NCI-H2227 treated with DMSO at 0.1 percent for 48 hours (cell line): ENCODE data around the gene ELP4.
"Not testable (repeated sequence)": the region's sequence is repeated elsewhere in the genome, so short reads cannot be mapped to it uniquely, and the experiment has no call there.

Experiments
- DNase-seq: peaks from one replicate; lab custom pipeline; 2025; lab: John Stamatoyannopoulos, UW

The ELP4 gene, protein sequence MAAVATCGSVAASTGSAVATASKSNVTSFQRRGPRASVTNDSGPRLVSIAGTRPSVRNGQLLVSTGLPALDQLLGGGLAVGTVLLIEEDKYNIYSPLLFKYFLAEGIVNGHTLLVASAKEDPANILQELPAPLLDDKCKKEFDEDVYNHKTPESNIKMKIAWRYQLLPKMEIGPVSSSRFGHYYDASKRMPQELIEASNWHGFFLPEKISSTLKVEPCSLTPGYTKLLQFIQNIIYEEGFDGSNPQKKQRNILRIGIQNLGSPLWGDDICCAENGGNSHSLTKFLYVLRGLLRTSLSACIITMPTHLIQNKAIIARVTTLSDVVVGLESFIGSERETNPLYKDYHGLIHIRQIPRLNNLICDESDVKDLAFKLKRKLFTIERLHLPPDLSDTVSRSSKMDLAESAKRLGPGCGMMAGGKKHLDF

DNA sequence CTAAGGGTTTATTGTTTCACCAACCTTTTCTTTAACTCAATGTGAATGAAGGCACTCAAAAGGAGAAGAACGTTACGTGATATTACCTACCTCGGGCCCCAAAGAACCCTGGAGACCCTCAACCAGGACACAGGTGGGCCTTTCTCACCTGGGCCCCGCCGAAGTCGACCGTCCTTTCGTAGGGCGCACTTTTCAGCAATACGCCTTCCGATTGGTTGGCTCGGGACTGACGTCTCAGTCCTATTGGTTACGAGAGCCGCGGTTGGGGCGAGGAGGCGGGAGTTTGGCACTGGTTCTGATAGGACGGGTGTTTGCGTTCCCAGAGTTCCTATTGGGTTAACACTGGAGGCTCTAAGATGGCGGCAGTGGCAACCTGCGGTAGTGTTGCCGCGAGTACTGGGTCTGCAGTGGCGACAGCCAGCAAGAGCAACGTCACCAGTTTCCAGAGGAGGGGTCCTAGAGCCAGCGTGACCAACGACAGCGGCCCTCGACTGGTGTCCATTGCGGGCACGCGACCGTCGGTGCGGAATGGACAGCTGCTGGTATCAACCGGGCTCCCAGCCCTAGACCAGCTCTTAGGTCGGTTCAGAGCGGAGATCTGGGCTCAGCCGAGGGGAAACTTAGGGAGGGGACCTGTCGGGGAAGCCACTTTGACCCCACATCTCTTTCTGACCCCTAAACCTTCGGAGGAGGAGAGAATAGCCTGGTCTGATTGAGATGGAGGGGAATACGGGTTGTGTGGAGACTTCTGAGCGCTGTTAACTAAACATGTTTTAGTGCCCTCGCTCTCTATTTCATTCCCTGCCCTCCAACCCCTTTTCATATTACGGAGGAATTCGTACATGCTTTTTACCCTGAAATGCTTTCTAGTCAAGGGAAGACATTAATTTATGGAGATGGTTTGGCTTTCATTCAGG, at the start of gene ELP4, which contains the start of gene IMMP1L:
TSS of gene ELP4 (plus strand) at position 339 of the 917 bp plus-strand sequence. CDS start at position 357, 18 bp downstream.
TSS of gene IMMP1L (minus strand) at position 194 of the 917 bp plus-strand sequence. CDS start 46,346 bp downstream, outside the sequence.
- DNase-seq, result peak; percentile 98

GRCh38 chr11:31464436-31464835, 45.1 kb upstream of the ELP4 start:
- DNase-seq, result no peak

DNA sequence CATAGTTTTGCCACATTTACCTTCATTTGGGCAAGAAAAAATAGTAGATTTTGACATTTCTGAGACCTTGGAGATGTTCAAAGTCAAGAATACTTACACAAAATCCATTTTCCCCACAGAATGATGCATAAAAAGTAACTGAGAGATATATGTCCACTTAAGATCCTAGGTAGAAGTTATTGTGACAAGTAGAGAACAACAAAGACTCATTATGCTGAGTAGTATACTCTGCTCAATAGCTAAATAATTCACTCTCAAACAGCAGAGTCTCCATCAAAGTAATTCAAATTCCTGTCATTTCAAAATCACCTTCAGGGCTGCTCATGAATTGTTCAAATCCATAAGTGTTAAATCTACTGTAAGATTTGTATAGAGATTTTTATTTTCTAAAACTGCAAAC, 35.5 kb upstream of the ELP4 start:
- DNase-seq, result no peak

- DNase-seq, result no peak
Observed at GRCh38 chr11:31477528-31478222, 31.9 kb upstream of the ELP4 start.

- no peak for DNase-seq
Observed at GRCh38 chr11:31478223-31478590, 31.4 kb upstream of the ELP4 start.

GRCh38 chr11:31479066-31479465, 30.5 kb upstream of the ELP4 start:
- DNase-seq, result no peak

GRCh38 chr11:31480930-31481329, 28.6 kb upstream of the ELP4 start:
- DNase-seq, result no peak

- no peak for DNase-seq
Observed at GRCh38 chr11:31484497-31484896, 25.1 kb upstream of the ELP4 start.

- no peak for DNase-seq
Observed at GRCh38 chr11:31487848-31488247, 21.7 kb upstream of the ELP4 start.

DNA sequence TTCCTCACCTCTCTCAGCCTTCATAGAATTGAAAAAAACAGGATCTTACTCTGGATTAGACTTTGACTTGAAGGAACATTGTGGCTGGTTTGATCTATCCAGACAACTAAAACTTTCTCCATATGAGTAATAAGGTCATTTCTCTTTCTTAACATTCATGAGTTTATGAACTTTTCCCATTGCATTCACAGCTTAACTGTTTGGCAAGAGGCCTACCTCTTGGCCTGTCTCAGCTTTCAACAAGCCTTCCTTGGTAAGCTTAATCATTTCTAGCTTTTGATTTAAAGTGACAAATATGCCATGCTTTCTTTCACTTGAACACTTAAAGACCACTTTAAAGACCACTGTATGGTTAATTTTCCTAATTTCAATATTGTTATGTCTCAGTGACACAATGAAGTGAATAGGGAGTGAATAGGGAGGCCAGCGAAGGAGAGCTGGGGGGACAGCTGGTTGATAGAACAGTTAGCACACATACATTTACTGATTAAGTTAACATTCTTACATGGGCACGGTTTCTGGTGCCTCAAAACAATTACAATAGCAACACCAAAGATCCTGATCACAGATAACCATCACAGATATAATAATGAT, 17.1 kb upstream of the ELP4 start:
- DNase-seq, result no peak

GRCh38 chr11:31493235-31493634, 16.3 kb upstream of the ELP4 start:
- no peak for DNase-seq

- DNase-seq, result not testable (repeated sequence)
Observed at GRCh38 chr11:31493762-31494161, 15.8 kb upstream of the ELP4 start.

DNA sequence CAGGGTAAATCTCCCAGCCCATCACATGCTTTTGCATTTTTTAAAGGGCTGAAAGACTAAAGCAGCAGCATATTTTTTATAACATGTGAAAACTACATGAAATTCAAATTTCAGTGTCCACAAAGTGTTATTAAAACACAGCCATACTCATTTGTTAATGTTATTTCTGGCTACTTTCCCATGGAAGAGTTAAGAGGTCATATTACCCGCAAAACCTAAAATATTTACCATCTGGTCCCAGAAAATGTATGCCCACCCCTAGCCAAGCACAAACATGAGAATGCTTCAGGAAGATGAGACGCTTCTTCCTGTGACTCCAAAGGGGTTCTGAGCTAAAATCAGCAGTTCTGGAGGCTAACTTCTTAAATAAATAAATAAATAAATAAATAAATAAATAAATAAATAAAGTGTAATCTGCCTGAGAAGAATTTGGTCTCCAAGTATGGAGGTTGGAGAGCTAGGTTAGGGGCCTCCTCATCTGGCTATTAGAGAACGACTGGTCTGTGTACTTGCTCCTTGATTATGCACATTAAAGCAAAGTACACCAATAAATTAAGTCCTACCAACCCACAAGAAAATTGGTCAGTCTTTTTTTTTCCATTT, 9.9 kb upstream of the ELP4 start:
- DNase-seq, result no peak

GRCh38 chr11:31500560-31500959, 9.0 kb upstream of the ELP4 start:
- no peak for DNase-seq

GRCh38 chr11:31509051-31509428, 527 bp upstream of the ELP4 start:
- peak; percentile 78 for DNase-seq

DNA sequence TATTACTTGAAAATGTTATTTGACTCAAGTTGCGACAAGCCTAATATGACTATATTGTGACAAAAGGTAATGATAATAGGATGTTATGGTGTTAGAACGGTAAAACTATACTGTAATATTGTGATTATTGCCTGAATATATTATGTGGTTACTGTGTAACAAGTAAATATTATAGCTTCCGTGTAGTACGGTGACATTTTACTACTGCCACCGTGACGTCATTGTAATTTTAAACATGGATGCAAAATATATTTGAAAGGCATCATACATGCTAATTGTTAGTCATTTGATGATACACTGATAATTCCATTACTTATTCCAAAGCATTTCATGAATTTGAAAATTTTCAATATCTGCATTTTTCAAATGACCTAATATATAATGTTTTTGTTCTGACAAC, 2.5 kb downstream of the ELP4 start:
- no peak for DNase-seq

GRCh38 chr11:31521497-31522150, 12.1 kb downstream of the ELP4 start:
- no peak for DNase-seq

DNA sequence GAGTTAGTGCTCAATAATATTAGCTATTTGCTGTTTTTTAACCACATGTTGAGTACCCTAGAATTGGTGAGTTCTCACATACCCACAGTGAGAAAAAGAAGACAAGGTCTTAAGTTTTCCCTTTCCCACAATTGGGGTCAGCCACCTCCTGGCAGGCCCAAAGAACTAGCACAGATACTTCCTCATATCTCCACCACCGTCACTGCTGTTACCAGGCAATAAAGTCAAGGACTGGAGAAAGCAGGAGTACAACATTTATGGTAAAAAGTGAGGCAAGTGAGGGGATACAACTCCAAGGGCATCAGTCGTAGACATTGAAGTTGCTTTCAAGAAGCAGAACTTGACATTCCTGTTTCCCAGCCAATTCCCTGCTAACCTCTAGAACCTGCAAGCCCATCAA, 19.6 kb downstream of the ELP4 start:
- no peak for DNase-seq

DNA sequence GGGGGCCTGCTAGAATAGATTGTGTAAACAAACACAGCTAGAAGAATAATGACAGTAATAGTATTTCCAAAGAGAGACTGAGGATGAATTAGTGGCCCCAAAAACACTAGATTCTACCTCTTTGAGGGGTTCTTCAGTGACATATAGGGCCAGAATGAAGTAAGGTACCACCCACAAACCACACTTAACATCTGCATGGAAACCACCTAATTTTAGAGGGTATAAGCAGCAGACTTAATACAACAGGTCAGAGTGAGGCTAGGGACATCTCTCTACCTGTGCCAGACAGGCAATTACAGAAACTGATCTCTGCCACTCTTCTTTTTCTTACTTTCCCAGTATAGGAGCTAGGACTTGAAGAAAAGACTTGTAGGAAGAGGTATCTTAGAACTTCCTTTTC, 20.1 kb downstream of the ELP4 start:
- no peak for DNase-seq

DNA sequence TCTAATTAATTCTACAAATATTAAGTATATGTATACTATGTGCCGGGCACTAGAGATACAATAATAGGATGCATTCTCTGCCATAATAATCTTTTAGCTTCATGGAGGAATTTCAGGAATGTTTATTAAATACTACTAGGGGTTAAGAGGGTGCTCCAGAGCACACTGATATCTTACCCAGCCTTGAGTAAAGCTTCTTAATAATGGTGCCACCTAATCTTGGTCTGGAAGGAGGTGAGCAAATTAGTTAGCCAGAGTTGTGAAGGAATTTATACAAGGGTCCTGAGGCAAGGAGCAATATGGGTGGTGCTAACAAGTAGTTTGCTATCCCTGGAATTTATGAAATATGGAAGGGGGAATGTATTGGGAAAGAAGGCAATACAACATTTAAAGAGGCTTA, 21.7 kb downstream of the ELP4 start:
- no peak for DNase-seq

GRCh38 chr11:31535479-31535878, 25.9 kb downstream of the ELP4 start:
- DNase-seq, result no peak
